Measurements from ENCODE around the gene FOXP1.

- TF ChIP-seq MIER3 (CRISPR knock-in tag; IDR thresholded peaks at IDR 0.05; ENCODE audit: borderline replicate concordance) (no peak), SOX13 (IDR thresholded peaks at IDR 0.05) (no peak), SOX13 (CRISPR knock-in tag; conservative IDR thresholded peaks at IDR 0.05 in 1 of 2, IDR thresholded peaks at IDR 0.05 in 1 of 2) (no peak), TCF7 (IDR thresholded peaks at IDR 0.05; ENCODE audit: low read depth) (no peak), POLR2AphosphoS5 (IDR thresholded peaks at IDR 0.05; ENCODE audit: low read depth, low read length) (no peak), ZNF44 (CRISPR knock-in tag; IDR thresholded peaks at IDR 0.05) (no peak), CTCF (CRISPR knock-in tag; IDR thresholded peaks at IDR 0.05) (no peak), ZFP36 (IDR thresholded peaks at IDR 0.05; ENCODE audit: borderline replicate concordance, low read depth, low read length, partially characterized antibody) (no peak), RFX3 (CRISPR knock-in tag; IDR thresholded peaks at IDR 0.05) (no peak)
Measured at GRCh38 chr3:70979983-70980645, 603.4 kb downstream of the FOXP1 start.
